Endodermal cell (in vitro differentiated cells): ENCODE data around the gene ZNF710. TPM values are rescaled to one million over a fixed set of nuclear protein-coding genes. Genes with fewer than 3 reads are reported as not detected.
A peak's percentile ranks its signal among the peaks of the same experiment; 100 is the strongest.

Experiments used
- DNase-seq: peaks from one replicate; pipeline ENCODE4 v3.0.0-alpha.2; 2017
- H3K27ac ChIP-seq: 2 replicates; pipeline ENCODE4 v1.5.1; 2013; ENCODE audit warnings: mild to moderate bottlenecking, low read depth, low read length, moderate library complexity
- H3K27me3 ChIP-seq: 2 replicates; pipeline ENCODE4 v1.6.1; 2013; ENCODE audit warnings: mild to moderate bottlenecking, low read length, moderate library complexity; ENCODE audit not compliant: insufficient read depth, control insufficient read depth, poor library complexity, severe bottlenecking
- H3K36me3 ChIP-seq: 2 replicates; pipeline ENCODE4 v1.7.0; 2013; ENCODE audit warnings: mild to moderate bottlenecking, low read length, moderate library complexity; ENCODE audit not compliant: control insufficient read depth, insufficient read depth
- H3K4me1 ChIP-seq: one replicate; pipeline ENCODE4 v1.7.0; 2013; ENCODE audit warnings: low read length; ENCODE audit not compliant: control insufficient read depth, insufficient read depth
- H3K4me3 ChIP-seq: 2 replicates; pipeline ENCODE4 v1.5.1; 2013; ENCODE audit warnings: mild to moderate bottlenecking, low read length, moderate library complexity
- H3K9ac ChIP-seq: 2 replicates; pipeline ENCODE4 v1.6.1; 2013; ENCODE audit warnings: mild to moderate bottlenecking, low read length, moderate library complexity; ENCODE audit not compliant: poor library complexity, severe bottlenecking; ENCODE audit errors: extremely low read depth
- H3K9me3 ChIP-seq: 2 replicates; pipeline ENCODE4 v1.6.1; 2013; ENCODE audit warnings: mild to moderate bottlenecking, low read length, moderate library complexity; ENCODE audit not compliant: control insufficient read depth
- H3K27ac Mint-ChIP-seq: 2 replicates; pipeline ENCODE4 v1.8.0; 2020; ENCODE audit warnings: mixed read lengths
- H3K27me3 Mint-ChIP-seq: 2 replicates; pipeline ENCODE4 v1.8.0; 2021; ENCODE audit warnings: mild to moderate bottlenecking, mixed read lengths; ENCODE audit not compliant: insufficient read depth
- H3K36me3 Mint-ChIP-seq: 2 replicates; pipeline ENCODE4 v1.8.0; 2020; ENCODE audit warnings: low read depth, mixed read lengths
- H3K4me1 Mint-ChIP-seq: 2 replicates; pipeline ENCODE4 v1.8.0; 2020; ENCODE audit warnings: mixed read lengths
- H3K4me3 Mint-ChIP-seq: 2 replicates; pipeline ENCODE4 v1.8.0; 2020; ENCODE audit warnings: mild to moderate bottlenecking, moderate library complexity, mixed read lengths
- H3K9me3 Mint-ChIP-seq: 2 replicates; pipeline ENCODE4 v1.8.0; 2020; ENCODE audit warnings: mild to moderate bottlenecking, mixed read lengths
- WGBS, 2 experiments: methylation state at CpG; one replicate each; pipeline versions ENCODE4 v1.1.5 to v1.1.7; 2013; ENCODE audit warnings: missing lambda C conversion rate in 2 of 2, mixed read lengths in 1 of 2; ENCODE audit not compliant: insufficient coverage in 1 of 2, insufficient read length in 1 of 2; 5-methylcytosine and 5-hydroxymethylcytosine counted together
- total RNA-seq, 2 donors: library from RNA; stranded (reverse); fragmentation: NEBNext Ultra II Directional in 1 of 2; extraction: Animal tissue kit (Norgen Biotek cat#: 25700) in 1 of 2; gene quantifications; 2 replicates in 1 of 2; 3 replicates in 1 of 2; pipeline ENCODE4 v1.2.1, GENCODE V29; 2021
- TF ChIP-seq, protein P1 (sequence below): fragments of 200-600 bp; sonication (generic); conservative IDR thresholded peaks from 2 replicates; pipeline ENCODE4 v1.5.0; 2021; ENCODE audit warnings: antibody characterized with exemption, mild to moderate bottlenecking

ZNF710 gene
- total RNA-seq, 2 donors from 2014 or later, result 31.8 to 39.1 TPM

GRCh38 chr15:90062023-90062442, 60.9 kb downstream of the ZNF710 start:
- Histone ChIP-seq H3K9ac (peak overlapping the region; percentile 34), H3K36me3 (peaks cover 2% of the 10 kb centered on the region), H3K4me3 (no peak overlapping the region), H3K27me3 (no peaks in the 10 kb centered on the region), H3K4me1 (peaks cover 16% of the 10 kb centered on the region), H3K27ac (peak overlapping the region; percentile 83), H3K9me3 (no peaks in the 10 kb centered on the region)
- Mint-ChIP-seq H3K27ac (peak overlapping the region; percentile 85), H3K4me3 (peak overlapping the region; percentile 0), H3K9me3 (no peaks in the 10 kb centered on the region), H3K4me1 (peaks cover 33% of the 10 kb centered on the region), H3K36me3 (no peaks in the 10 kb centered on the region), H3K27me3 (no peaks in the 10 kb centered on the region)
- DNase-seq, result peak; percentile 94
- WGBS, 2 experiments, result 6 to 56% methylated on average over 3 to 8 of the region's 8 CpGs
- TF ChIP-seq, protein P1, sequence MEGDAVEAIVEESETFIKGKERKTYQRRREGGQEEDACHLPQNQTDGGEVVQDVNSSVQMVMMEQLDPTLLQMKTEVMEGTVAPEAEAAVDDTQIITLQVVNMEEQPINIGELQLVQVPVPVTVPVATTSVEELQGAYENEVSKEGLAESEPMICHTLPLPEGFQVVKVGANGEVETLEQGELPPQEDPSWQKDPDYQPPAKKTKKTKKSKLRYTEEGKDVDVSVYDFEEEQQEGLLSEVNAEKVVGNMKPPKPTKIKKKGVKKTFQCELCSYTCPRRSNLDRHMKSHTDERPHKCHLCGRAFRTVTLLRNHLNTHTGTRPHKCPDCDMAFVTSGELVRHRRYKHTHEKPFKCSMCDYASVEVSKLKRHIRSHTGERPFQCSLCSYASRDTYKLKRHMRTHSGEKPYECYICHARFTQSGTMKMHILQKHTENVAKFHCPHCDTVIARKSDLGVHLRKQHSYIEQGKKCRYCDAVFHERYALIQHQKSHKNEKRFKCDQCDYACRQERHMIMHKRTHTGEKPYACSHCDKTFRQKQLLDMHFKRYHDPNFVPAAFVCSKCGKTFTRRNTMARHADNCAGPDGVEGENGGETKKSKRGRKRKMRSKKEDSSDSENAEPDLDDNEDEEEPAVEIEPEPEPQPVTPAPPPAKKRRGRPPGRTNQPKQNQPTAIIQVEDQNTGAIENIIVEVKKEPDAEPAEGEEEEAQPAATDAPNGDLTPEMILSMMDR, result no peak

DNA sequence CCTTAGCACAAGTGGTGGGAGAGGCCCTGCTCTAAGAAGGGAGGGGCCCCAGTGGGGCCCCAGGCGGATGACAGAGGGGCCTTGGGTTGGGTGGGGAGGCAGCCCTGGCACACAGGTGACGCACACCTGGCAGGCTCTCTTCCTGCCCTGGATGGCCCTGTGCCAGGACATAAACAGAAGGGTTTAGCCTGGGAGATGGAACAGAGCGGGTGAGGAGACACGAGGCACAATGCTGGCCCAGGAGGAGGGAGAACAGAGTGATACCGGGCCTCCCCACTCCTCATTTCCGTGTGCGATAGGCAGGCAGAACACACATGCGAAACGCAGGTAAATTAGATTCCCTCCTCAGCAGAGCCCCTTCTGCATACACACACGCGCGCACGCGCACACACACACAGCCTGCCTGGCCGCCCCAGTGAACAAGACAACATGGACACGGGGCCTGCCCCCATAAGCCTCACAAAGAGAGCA, 61.4 kb downstream of the ZNF710 start:
- peak overlapping the region; percentile 83 for H3K27ac ChIP-seq
- peak; percentile 71 for DNase-seq
- H3K4me3 Mint-ChIP-seq, result peak overlapping the region; percentile 0
- peaks cover 2% of the 10 kb centered on the region for H3K36me3 ChIP-seq
- H3K4me1 Mint-ChIP-seq, result peaks cover 31% of the 10 kb centered on the region
- peak overlapping the region; percentile 34 for H3K9ac ChIP-seq
- H3K4me3 ChIP-seq, result no peak overlapping the region
- 80 to 81% methylated on average over 9 to 16 of the region's 16 CpGs for WGBS, 2 experiments
- H3K9me3 ChIP-seq, result no peaks in the 10 kb centered on the region
- H3K9me3 Mint-ChIP-seq, result no peaks in the 10 kb centered on the region
- peaks cover 16% of the 10 kb centered on the region for H3K4me1 ChIP-seq
- no peaks in the 10 kb centered on the region for H3K27me3 ChIP-seq
- H3K36me3 Mint-ChIP-seq, result no peaks in the 10 kb centered on the region
- no peaks in the 10 kb centered on the region for H3K27me3 Mint-ChIP-seq
- TF ChIP-seq, protein P1, result no peak
- H3K27ac Mint-ChIP-seq, result peak overlapping the region; percentile 83

GRCh38 chr15:90062973-90063769, 62.0 kb downstream of the ZNF710 start:
- no peaks in the 10 kb centered on the region for H3K9me3 ChIP-seq
- H3K27me3 Mint-ChIP-seq, result no peaks in the 10 kb centered on the region
- H3K9ac ChIP-seq, result no peak overlapping the region
- TF ChIP-seq, protein P1, result no peak
- peaks cover 16% of the 10 kb centered on the region for H3K4me1 ChIP-seq
- 78 to 81% methylated on average over 11 to 20 of the region's 20 CpGs for WGBS, 2 experiments
- H3K36me3 Mint-ChIP-seq, result peaks cover 5% of the 10 kb centered on the region
- H3K36me3 ChIP-seq, result peaks cover 2% of the 10 kb centered on the region
- H3K27ac Mint-ChIP-seq, result peak overlapping the region; percentile 88
- H3K4me3 ChIP-seq, result no peak overlapping the region
- no peaks in the 10 kb centered on the region for H3K9me3 Mint-ChIP-seq
- DNase-seq, result peak; percentile 71
- H3K4me3 Mint-ChIP-seq, result peak overlapping the region; percentile 0
- H3K27ac ChIP-seq, result peak overlapping the region; percentile 60
- no peaks in the 10 kb centered on the region for H3K27me3 ChIP-seq
- peaks cover 31% of the 10 kb centered on the region for H3K4me1 Mint-ChIP-seq
